GM12872 (cell line): Measurements from ENCODE around the gene BACE2.

Experiments used
- CTCF ChIP-seq: IDR thresholded peaks from 3 replicates; pipeline ENCODE4 v1.5.1; 2011; ENCODE audit warnings: low read depth, mild to moderate bottlenecking, low read length, moderate library complexity; ENCODE audit not compliant: insufficient read depth

BACE2 gene

GRCh38 chr21:41199123-41199522, 31.2 kb downstream of the BACE2 start:
- no peak for TF ChIP-seq CTCF

- no peak for TF ChIP-seq CTCF
These were observed 31.6 kb downstream of the BACE2 start for GRCh38 chr21:41199588-41199987.

GRCh38 chr21:41201385-41201784, 33.4 kb downstream of the BACE2 start:
- TF ChIP-seq CTCF, result no peak

GRCh38 chr21:41204736-41205135, 36.8 kb downstream of the BACE2 start:
- TF ChIP-seq CTCF, result no peak

GRCh38 chr21:41207401-41208375, 39.7 kb downstream of the BACE2 start:
- TF ChIP-seq CTCF, result no peak

- no peak for TF ChIP-seq CTCF
These were observed 40.4 kb downstream of the BACE2 start for GRCh38 chr21:41208376-41208763.

- no peak for TF ChIP-seq CTCF
These were observed 41.2 kb downstream of the BACE2 start for GRCh38 chr21:41209016-41209619.
